HEK293T (cell line): ENCODE results near the gene C6orf47.

ENCODE experiments used
- CTBP1 ChIP-seq: fragments of 450-650 bp; IDR thresholded peaks from 2 replicates; pipeline ENCODE4 v1.6.1; 2016; ENCODE audit warnings: borderline replicate concordance
- FOXA1 ChIP-seq: fragments of 450-650 bp; IDR thresholded peaks from 2 replicates; pipeline ENCODE4 v1.6.1; 2016; ENCODE audit warnings: mild to moderate bottlenecking
- LEF1 ChIP-seq: fragments of 450-650 bp; IDR thresholded peaks from 2 replicates; pipeline ENCODE4 v1.6.1; 2017; ENCODE audit warnings: mild to moderate bottlenecking, borderline replicate concordance
- SP1 ChIP-seq: fragments of 450-650 bp; IDR thresholded peaks from 2 replicates; pipeline ENCODE4 v1.6.1; 2017
- SUZ12 ChIP-seq: fragments of 450-650 bp; IDR thresholded peaks from 2 replicates; pipeline ENCODE4 v1.6.1; 2016; ENCODE audit warnings: mild to moderate bottlenecking
- TARDBP ChIP-seq: fragments of 450-650 bp; IDR thresholded peaks from 2 replicates; pipeline ENCODE4 v1.6.1; 2016
- ZNF384 ChIP-seq: fragments of 450-650 bp; IDR thresholded peaks from 2 replicates; pipeline ENCODE4 v1.6.1; 2016
- TF ChIP-seq, protein P1 (sequence below): fragments of 450-650 bp; IDR thresholded peaks from 2 replicates; pipeline ENCODE4 v1.6.1; 2016

DNA sequence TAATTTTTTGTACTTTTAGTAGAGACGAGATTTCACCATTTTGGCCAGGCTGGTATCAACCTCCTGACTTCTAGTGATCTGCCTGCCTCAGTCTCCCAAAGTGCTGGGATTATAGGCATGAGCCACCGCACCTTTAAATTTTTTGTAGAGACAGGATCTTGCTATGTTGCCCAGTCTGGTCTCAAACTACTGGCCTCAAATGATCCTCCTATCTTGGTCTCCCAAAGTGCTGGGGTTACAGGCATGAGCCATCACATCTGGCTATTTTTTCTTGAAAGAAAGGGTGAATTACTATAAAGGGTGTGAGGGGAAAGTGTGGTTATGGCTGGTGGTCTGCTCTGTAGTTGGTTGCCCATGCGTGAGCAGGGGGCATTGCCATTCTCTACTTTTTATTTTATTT lies 47.6 kb upstream of the C6orf47 start:
- TF ChIP-seq, protein P1, sequence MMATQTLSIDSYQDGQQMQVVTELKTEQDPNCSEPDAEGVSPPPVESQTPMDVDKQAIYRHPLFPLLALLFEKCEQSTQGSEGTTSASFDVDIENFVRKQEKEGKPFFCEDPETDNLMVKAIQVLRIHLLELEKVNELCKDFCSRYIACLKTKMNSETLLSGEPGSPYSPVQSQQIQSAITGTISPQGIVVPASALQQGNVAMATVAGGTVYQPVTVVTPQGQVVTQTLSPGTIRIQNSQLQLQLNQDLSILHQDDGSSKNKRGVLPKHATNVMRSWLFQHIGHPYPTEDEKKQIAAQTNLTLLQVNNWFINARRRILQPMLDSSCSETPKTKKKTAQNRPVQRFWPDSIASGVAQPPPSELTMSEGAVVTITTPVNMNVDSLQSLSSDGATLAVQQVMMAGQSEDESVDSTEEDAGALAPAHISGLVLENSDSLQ = no peak
- TF ChIP-seq LEF1 = no peak
- TF ChIP-seq CTBP1 = no peak
- no peak for TF ChIP-seq ZNF384
- no peak for TF ChIP-seq FOXA1
- TF ChIP-seq SUZ12 = no peak
- no peak for TF ChIP-seq TARDBP
- TF ChIP-seq SP1 = no peak
